Fibroblast of pulmonary artery (primary cell): Measurements from ENCODE around the gene PPEF2.

Experiments used
- DNase-seq: peaks from one replicate; pipeline ENCODE4 v3.0.0-alpha.2; 2010; ENCODE audit warnings: low read depth
- H3K4me3 ChIP-seq: replicated peaks from 2 replicates; pipeline ENCODE4 v1.5.1; 2011; ENCODE audit warnings: low read depth, mild to moderate bottlenecking, control low read depth, low read length, moderate library complexity
- CTCF ChIP-seq: IDR thresholded peaks from 2 replicates; pipeline ENCODE4 v1.5.1; 2011; ENCODE audit warnings: mild to moderate bottlenecking, control low read depth, low read length, inconsistent platforms; ENCODE audit errors: missing control alignments

PPEF2 gene

GRCh38 chr4:75821216-75821615, 81.0 kb downstream of the PPEF2 start:
- H3K4me3 ChIP-seq = no peak overlapping the region

GRCh38 chr4:75820676-75821075, 81.6 kb downstream of the PPEF2 start:
- no peak for TF ChIP-seq CTCF
- DNase-seq = no peak
- H3K4me3 ChIP-seq = no peak overlapping the region

More at GRCh38 chr4:75821216-75821615, 81.0 kb downstream of the PPEF2 start:
- no peak for TF ChIP-seq CTCF
- DNase-seq = no peak

- DNase-seq = no peak
- H3K4me3 ChIP-seq = no peak overlapping the region
- no peak for TF ChIP-seq CTCF
Observed at GRCh38 chr4:75820197-75820596, 82.1 kb downstream of the PPEF2 start.

GRCh38 chr4:75819121-75819520, 83.1 kb downstream of the PPEF2 start:
- no peak overlapping the region for H3K4me3 ChIP-seq
- TF ChIP-seq CTCF = no peak
- DNase-seq = no peak

- no peak for TF ChIP-seq CTCF
- no peak for DNase-seq
- no peak overlapping the region for H3K4me3 ChIP-seq
Observed at GRCh38 chr4:75817901-75818300, 84.4 kb downstream of the PPEF2 start.
